SK-N-MC (cell line): ENCODE measurements around the gene CARD14.

Experiments used
- DNase-seq: peaks from one replicate; pipeline ENCODE4 v3.0.0-alpha.2; 2011; ENCODE audit warnings: low read depth, low spot score
- H3K27ac ChIP-seq: fragments of 200-600 bp; sonication (generic); 2 replicates; pipeline ENCODE4 v1.5.1; 2016; ENCODE audit warnings: mixed run types
- H3K36me3 ChIP-seq: fragments of 200-600 bp; sonication (generic); 2 replicates; pipeline ENCODE4 v1.6.1; 2017; ENCODE audit warnings: antibody characterized with exemption, low read length, mixed read lengths; ENCODE audit not compliant: insufficient read depth
- H3K4me3 ChIP-seq: fragments of 200-600 bp; sonication (generic); 2 replicates; pipeline ENCODE4 v1.5.1; 2016
- H3K9ac ChIP-seq: fragments of 200-600 bp; sonication (generic); 2 replicates; pipeline ENCODE4 v1.8.0; 2017; ENCODE audit warnings: mixed run types, mixed read lengths; ENCODE audit not compliant: insufficient read length
- H3K9me3 ChIP-seq: fragments of 200-600 bp; sonication (generic); 2 replicates; pipeline ENCODE4 v1.6.1; 2017; ENCODE audit warnings: low read depth, mild to moderate bottlenecking, antibody characterized with exemption, low read length, moderate library complexity, mixed read lengths
- EZH2 ChIP-seq: fragments of 200-600 bp; sonication (generic); IDR thresholded peaks from one replicate; pipeline ENCODE4 v1.6.1; 2017; ENCODE audit warnings: antibody characterized with exemption
- FOXP2 ChIP-seq: optimal IDR thresholded peaks from 2 replicates; pipeline ENCODE3; 2011; ENCODE audit warnings: mild to moderate bottlenecking, moderate library complexity; ENCODE audit not compliant: insufficient read depth; ENCODE audit errors: extremely low read length, control extremely low read depth
- POLR2AphosphoS5 ChIP-seq: IDR thresholded peaks from 2 replicates; pipeline ENCODE4 v1.6.1; 2012; ENCODE audit warnings: mild to moderate bottlenecking, low read depth, low read length, borderline replicate concordance

CARD14 gene

GRCh38 chr17:80222376-80223141, 52.7 kb downstream of the CARD14 start:
- H3K36me3 ChIP-seq, result no peaks in the 10 kb centered on the region
- H3K27ac ChIP-seq, result no peak overlapping the region
- H3K9me3 ChIP-seq, result no peaks in the 10 kb centered on the region
- TF ChIP-seq EZH2 (no peak), FOXP2 (no peak), POLR2AphosphoS5 (no peak)
- DNase-seq, result no peak
- no peak overlapping the region for H3K9ac ChIP-seq
- no peak overlapping the region for H3K4me3 ChIP-seq

GRCh38 chr17:80223142-80223815, 53.4 kb downstream of the CARD14 start:
- TF ChIP-seq POLR2AphosphoS5 (no peak), FOXP2 (no peak), EZH2 (no peak)
- Histone ChIP-seq H3K4me3 (no peak overlapping the region), H3K9me3 (no peaks in the 10 kb centered on the region), H3K9ac (no peak overlapping the region), H3K36me3 (no peaks in the 10 kb centered on the region), H3K27ac (no peak overlapping the region)
- DNase-seq, result no peak

- Histone ChIP-seq H3K9me3 (no peaks in the 10 kb centered on the region), H3K4me3 (no peak overlapping the region), H3K9ac (no peak overlapping the region), H3K27ac (no peak overlapping the region), H3K36me3 (no peaks in the 10 kb centered on the region)
- DNase-seq, result no peak
- no peak for TF ChIP-seq EZH2
- TF ChIP-seq FOXP2, result no peak
- no peak for TF ChIP-seq POLR2AphosphoS5
Measured at GRCh38 chr17:80223838-80224497, 54.1 kb downstream of the CARD14 start.

- no peaks in the 10 kb centered on the region for H3K9me3 ChIP-seq
- no peak for TF ChIP-seq POLR2AphosphoS5
- TF ChIP-seq EZH2, result no peak
- TF ChIP-seq FOXP2, result no peak
- H3K9ac ChIP-seq, result no peak overlapping the region
- H3K27ac ChIP-seq, result no peak overlapping the region
- DNase-seq, result no peak
- no peak overlapping the region for H3K4me3 ChIP-seq
- no peaks in the 10 kb centered on the region for H3K36me3 ChIP-seq
Measured at GRCh38 chr17:80224683-80225082, 54.9 kb downstream of the CARD14 start.

GRCh38 chr17:80225230-80225629, 55.4 kb downstream of the CARD14 start:
- Histone ChIP-seq H3K9me3 (no peaks in the 10 kb centered on the region), H3K27ac (no peak overlapping the region), H3K4me3 (no peak overlapping the region), H3K36me3 (no peaks in the 10 kb centered on the region), H3K9ac (no peak overlapping the region)
- DNase-seq, result no peak
- TF ChIP-seq POLR2AphosphoS5 (no peak), EZH2 (no peak), FOXP2 (no peak)

GRCh38 chr17:80227156-80227555, 57.3 kb downstream of the CARD14 start:
- Histone ChIP-seq H3K36me3 (no peaks in the 10 kb centered on the region), H3K9me3 (no peaks in the 10 kb centered on the region), H3K9ac (no peak overlapping the region), H3K27ac (no peak overlapping the region), H3K4me3 (no peak overlapping the region)
- no peak for DNase-seq
- no peak for TF ChIP-seq POLR2AphosphoS5
- TF ChIP-seq EZH2, result no peak
- no peak for TF ChIP-seq FOXP2

- DNase-seq, result no peak
- no peak overlapping the region for H3K9ac ChIP-seq
- H3K27ac ChIP-seq, result no peak overlapping the region
- H3K36me3 ChIP-seq, result no peaks in the 10 kb centered on the region
- H3K9me3 ChIP-seq, result no peaks in the 10 kb centered on the region; the same call in 1 of the 2 replicates
- no peak overlapping the region for H3K4me3 ChIP-seq
- TF ChIP-seq POLR2AphosphoS5 (no peak), FOXP2 (no peak), EZH2 (no peak)
Measured at GRCh38 chr17:80227666-80228065, 57.8 kb downstream of the CARD14 start.

GRCh38 chr17:80228477-80228876, 58.6 kb downstream of the CARD14 start:
- Histone ChIP-seq H3K4me3 (no peak overlapping the region), H3K27ac (no peak overlapping the region), H3K9me3 (no peaks in the 10 kb centered on the region; the same call in 1 of the 2 replicates), H3K9ac (no peak overlapping the region), H3K36me3 (no peaks in the 10 kb centered on the region)
- TF ChIP-seq FOXP2 (no peak), EZH2 (no peak), POLR2AphosphoS5 (no peak)
- DNase-seq, result no peak
